ENCODE measurements around the gene VAV3.

GRCh38 chr1:107593501-107594209 is 371.3 kb downstream of the VAV3 start:
- TF ChIP-seq POLR2A (IDR thresholded peaks at IDR 0.05) (no peak), CTCF (IDR thresholded peaks at IDR 0.05) (no peak)

All from adrenal gland (tissue), 5 donors.